ENCODE data around the gene MYO3B.
"Not testable (repeated sequence)": the region's sequence is repeated elsewhere in the genome, so short reads cannot be mapped to it uniquely, and the experiment has no call there.

MYO3B gene

GRCh38 chr2:170432823-170433222 is 254.9 kb downstream of the MYO3B start:
- no peak for DNase-seq

GRCh38 chr2:170433448-170433847 is 255.5 kb downstream of the MYO3B start:
- no peak for DNase-seq

GRCh38 chr2:170434396-170434795 is 256.4 kb downstream of the MYO3B start:
- not testable (repeated sequence) for DNase-seq

GRCh38 chr2:170434900-170435621 is 257.1 kb downstream of the MYO3B start:
- DNase-seq = no peak

GRCh38 chr2:170436077-170436943 is 258.4 kb downstream of the MYO3B start:
- DNase-seq = no peak

- DNase-seq = no peak
Observed at GRCh38 chr2:170446078-170446477, 268.1 kb downstream of the MYO3B start.

- DNase-seq = no peak
Observed at GRCh38 chr2:170449034-170449433, 271.1 kb downstream of the MYO3B start.

- DNase-seq = no peak
Observed at GRCh38 chr2:170454471-170455372, 276.8 kb downstream of the MYO3B start.

GRCh38 chr2:170455617-170456426 is 277.9 kb downstream of the MYO3B start:
- no peak for DNase-seq

GRCh38 chr2:170456914-170457313 is 279.0 kb downstream of the MYO3B start:
- no peak for DNase-seq

GRCh38 chr2:170457742-170458141 is 279.8 kb downstream of the MYO3B start:
- no peak for DNase-seq

- no peak for DNase-seq
Observed at GRCh38 chr2:170461889-170462288, 283.9 kb downstream of the MYO3B start.

- no peak for DNase-seq
Observed at GRCh38 chr2:170462433-170463205, 284.7 kb downstream of the MYO3B start.

GRCh38 chr2:170463206-170463537 is 285.2 kb downstream of the MYO3B start:
- no peak for DNase-seq

GRCh38 chr2:170464268-170464667 is 286.3 kb downstream of the MYO3B start:
- no peak for DNase-seq

GRCh38 chr2:170465241-170465640 is 287.3 kb downstream of the MYO3B start:
- no peak for DNase-seq

GRCh38 chr2:170466632-170467031 is 288.7 kb downstream of the MYO3B start:
- no peak for DNase-seq

GRCh38 chr2:170467568-170468422 is 289.8 kb downstream of the MYO3B start:
- no peak for DNase-seq

GRCh38 chr2:170468557-170468956 is 290.6 kb downstream of the MYO3B start:
- DNase-seq = no peak

GRCh38 chr2:170472498-170472897 is 294.6 kb downstream of the MYO3B start:
- DNase-seq = not testable (repeated sequence)

GRCh38 chr2:170475878-170476277 is 297.9 kb downstream of the MYO3B start:
- DNase-seq = no peak

All from stimulated activated naive CD4-positive, alpha-beta T cell (primary cell).